HEK293 (cell line): ENCODE data around the gene TSPEAR.

Experiments used
- CTCF ChIA-PET: fragments of 350-600 bp; formaldehyde crosslinking; extraction: SDS; loops from one replicate; lab custom pipeline; 2021; ENCODE audit warnings: antibody characterized with exemption; lab: Yijun Ruan, JAX
- POLR2A ChIA-PET: fragments of 300-600 bp; formaldehyde crosslinking; extraction: SDS; loops from one replicate; lab custom pipeline; 2020; ENCODE audit warnings: antibody characterized with exemption, inconsistent platforms; lab: Yijun Ruan, JAX
- H3K27ac ChIP-seq: fragments of 200-500 bp; sonication (Bioruptor generic); 2 replicates; pipeline ENCODE4 v1.5.1; 2014; ENCODE audit warnings: low read depth, low read length, control low read depth, inconsistent platforms; ENCODE audit errors: extremely low read depth
- H3K36me3 ChIP-seq, 2 experiments: fragments of 200-500 bp in 1 of 2; sonication (Bioruptor generic) in 1 of 2; 1 replicate in 1 of 2; 2 replicates in 1 of 2; pipeline ENCODE4 v1.5.1; 2014 to 2017; ENCODE audit warnings: inconsistent platforms in 2 of 2, low read length in 2 of 2; ENCODE audit not compliant: control insufficient read depth in 2 of 2, insufficient read depth in 1 of 2
- H3K4me1 ChIP-seq: fragments of 200-500 bp; sonication (Bioruptor generic); 2 replicates; pipeline ENCODE4 v1.5.1; 2014; ENCODE audit warnings: mild to moderate bottlenecking, low read length, inconsistent platforms; ENCODE audit not compliant: control insufficient read depth, insufficient read depth
- H3K4me3 ChIP-seq: 2 replicates; pipeline ENCODE4 v1.5.1; 2011; ENCODE audit warnings: low read depth, mild to moderate bottlenecking, control low read depth, low read length, moderate library complexity
- H3K9me3 ChIP-seq: fragments of 200-500 bp; sonication (Bioruptor generic); 2 replicates; pipeline ENCODE4 v1.5.1; 2014; ENCODE audit warnings: low read depth, low read length, inconsistent platforms; ENCODE audit not compliant: control insufficient read depth, insufficient read depth
- ELK4 ChIP-seq: IDR thresholded peaks from 2 replicates; pipeline ENCODE4 v1.6.1; 2011; ENCODE audit warnings: mild to moderate bottlenecking, low read depth, low read length, borderline replicate concordance
- GLI4 ChIP-seq: fragments of 450-650 bp; formaldehyde crosslinking; IDR thresholded peaks from 2 replicates; pipeline ENCODE4 v1.5.1; 2016; ENCODE audit warnings: missing biosample characterization, missing genetic modification characterization
- KLF16 ChIP-seq: fragments of 450-650 bp; formaldehyde crosslinking; IDR thresholded peaks from 2 replicates; pipeline ENCODE4 v1.5.1; 2017; ENCODE audit warnings: missing biosample characterization, missing genetic modification characterization
- KLF8 ChIP-seq: fragments of 450-650 bp; formaldehyde crosslinking; IDR thresholded peaks from 2 replicates; pipeline ENCODE4 v1.5.1; 2016; ENCODE audit warnings: missing biosample characterization, missing genetic modification characterization
- RBAK ChIP-seq: fragments of 450-650 bp; formaldehyde crosslinking; IDR thresholded peaks from 2 replicates; pipeline ENCODE4 v1.5.1; 2016; ENCODE audit warnings: missing biosample characterization, missing genetic modification characterization
- REPIN1 ChIP-seq: fragments of 450-650 bp; formaldehyde crosslinking; IDR thresholded peaks from 2 replicates; pipeline ENCODE4 v1.5.1; 2017; ENCODE audit warnings: missing biosample characterization, missing genetic modification characterization, low read depth
- TRIM28 ChIP-seq: IDR thresholded peaks from 2 replicates; pipeline ENCODE4 v1.6.1; 2011; ENCODE audit warnings: low read length, control low read depth, borderline replicate concordance
- ZFHX2 ChIP-seq: fragments of 450-650 bp; formaldehyde crosslinking; conservative IDR thresholded peaks from 2 replicates; pipeline ENCODE4 v1.5.1; 2016; ENCODE audit warnings: missing biosample characterization, missing genetic modification characterization
- ZNF133 ChIP-seq: fragments of 450-650 bp; formaldehyde crosslinking; IDR thresholded peaks from 2 replicates; pipeline ENCODE4 v1.5.1; 2016; ENCODE audit warnings: missing biosample characterization, missing genetic modification characterization
- ZNF19 ChIP-seq: fragments of 450-650 bp; formaldehyde crosslinking; IDR thresholded peaks from 2 replicates; pipeline ENCODE4; 2016; ENCODE audit warnings: missing biosample characterization, missing genetic modification characterization, low read depth
- ZNF2 ChIP-seq: fragments of 450-650 bp; formaldehyde crosslinking; IDR thresholded peaks from 2 replicates; pipeline ENCODE4 v1.5.1; 2016; ENCODE audit warnings: missing biosample characterization, missing genetic modification characterization
- ZNF214 ChIP-seq: fragments of 450-650 bp; formaldehyde crosslinking; IDR thresholded peaks from 2 replicates; pipeline ENCODE4 v1.5.1; 2017; ENCODE audit warnings: missing biosample characterization, mild to moderate bottlenecking, missing genetic modification characterization, borderline replicate concordance
- ZNF311 ChIP-seq: fragments of 450-650 bp; formaldehyde crosslinking; IDR thresholded peaks from 2 replicates; pipeline ENCODE4 v1.5.1; 2017; ENCODE audit warnings: missing biosample characterization, missing genetic modification characterization, borderline replicate concordance
- ZNF350 ChIP-seq: fragments of 450-650 bp; formaldehyde crosslinking; IDR thresholded peaks from 2 replicates; pipeline ENCODE4 v1.5.0; 2017; ENCODE audit warnings: missing biosample characterization, mild to moderate bottlenecking, missing genetic modification characterization
- ZNF416 ChIP-seq: fragments of 450-650 bp; formaldehyde crosslinking; IDR thresholded peaks from 2 replicates; pipeline ENCODE4 v1.5.1; 2016; ENCODE audit warnings: missing biosample characterization, missing genetic modification characterization
- ZNF433 ChIP-seq: fragments of 450-650 bp; formaldehyde crosslinking; IDR thresholded peaks from 2 replicates; pipeline ENCODE4 v1.5.1; 2016; ENCODE audit warnings: missing biosample characterization, missing genetic modification characterization, low read depth
- ZNF518A ChIP-seq: fragments of 450-650 bp; formaldehyde crosslinking; conservative IDR thresholded peaks from 2 replicates; pipeline ENCODE4 v1.5.1; 2016; ENCODE audit warnings: low read depth, missing biosample characterization, missing genetic modification characterization
- ZNF521 ChIP-seq: fragments of 450-650 bp; formaldehyde crosslinking; IDR thresholded peaks from 2 replicates; pipeline ENCODE4 v1.5.1; 2017; ENCODE audit warnings: missing biosample characterization, mild to moderate bottlenecking, missing genetic modification characterization
- ZNF529 ChIP-seq: fragments of 450-650 bp; formaldehyde crosslinking; IDR thresholded peaks from 2 replicates; pipeline ENCODE4 v1.5.1; 2017; ENCODE audit warnings: missing genetic modification characterization, missing biosample characterization; ENCODE audit not compliant: insufficient replicate concordance
- ZNF623 ChIP-seq: fragments of 450-650 bp; formaldehyde crosslinking; IDR thresholded peaks from 2 replicates; pipeline ENCODE4 v1.5.1; 2016; ENCODE audit warnings: missing biosample characterization, missing genetic modification characterization
- ZNF629 ChIP-seq: fragments of 450-650 bp; formaldehyde crosslinking; IDR thresholded peaks from 2 replicates; pipeline ENCODE4 v1.5.1; 2017; ENCODE audit warnings: missing biosample characterization, missing genetic modification characterization
- ZNF768 ChIP-seq: fragments of 450-650 bp; formaldehyde crosslinking; IDR thresholded peaks from 2 replicates; pipeline ENCODE4 v1.5.1; 2018; ENCODE audit warnings: missing biosample characterization, mild to moderate bottlenecking, missing genetic modification characterization
- ZNF792 ChIP-seq: fragments of 450-650 bp; formaldehyde crosslinking; IDR thresholded peaks from 2 replicates; pipeline ENCODE4 v1.5.1; 2016; ENCODE audit warnings: missing biosample characterization, missing genetic modification characterization
- TF ChIP-seq, protein P1 (sequence below): fragments of 450-650 bp; formaldehyde crosslinking; IDR thresholded peaks from 2 replicates; pipeline ENCODE4 v1.5.1; 2016; ENCODE audit warnings: missing biosample characterization, missing genetic modification characterization
- TF ChIP-seq, protein P2 (sequence below): fragments of 450-650 bp; formaldehyde crosslinking; IDR thresholded peaks from 2 replicates; pipeline ENCODE4 v1.5.1; 2016; ENCODE audit warnings: missing biosample characterization, missing genetic modification characterization

Gene TSPEAR

DNA sequence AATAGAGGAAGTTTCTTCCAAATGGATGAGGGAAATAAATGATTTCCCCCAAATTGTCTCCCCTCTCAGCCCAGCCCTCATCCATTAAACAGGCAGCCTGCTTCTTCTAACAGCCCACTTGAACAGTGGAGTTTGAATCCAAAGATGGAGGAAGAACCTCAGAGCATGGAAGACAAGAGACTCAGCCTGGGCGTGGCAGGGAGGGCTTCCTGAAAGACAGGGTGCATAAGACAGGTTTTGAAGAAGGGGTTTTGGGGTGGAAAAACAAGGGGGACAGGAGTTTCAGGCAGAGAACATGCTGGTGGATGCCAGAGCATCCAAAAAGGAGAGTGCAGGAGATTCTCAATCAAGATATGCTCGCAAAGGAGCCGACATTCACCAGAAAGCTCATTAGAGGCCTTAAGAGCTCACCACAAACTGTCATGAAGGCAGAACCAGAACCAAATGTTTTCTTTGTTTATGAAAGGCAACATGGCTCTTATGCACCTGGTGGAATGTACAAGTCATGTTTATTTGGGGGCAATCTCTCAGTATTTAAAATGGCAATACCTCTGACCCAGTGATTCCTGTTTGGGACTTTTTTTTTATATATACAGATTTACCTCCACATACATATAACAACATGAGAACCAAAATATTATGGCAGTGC is 26.5 kb upstream of the TSPEAR start:
- Histone ChIP-seq H3K4me1 (no peaks in the 10 kb centered on the region), H3K27ac (no peak overlapping the region), H3K4me3 (no peak overlapping the region), H3K9me3 (no peaks in the 10 kb centered on the region), H3K36me3 (no peaks in the 10 kb centered on the region)
- CTCF ChIA-PET = interaction anchor here (0.6 to 0.8 kb wide), 3 partner anchors 17 to 703 kb away, joined by 3 read pairs; no protein-coding TSS in a partner anchor
- POLR2A ChIA-PET = no interaction called here
- TF ChIP-seq ZNF521 (tag by site-specific recombination) (no peak), ZFHX2 (tag by site-specific recombination) (no peak), ZNF133 (tag by site-specific recombination) (no peak), TRIM28 (peak; percentile 70; the same call in 1 of the 2 replicates), KLF8 (no peak), ZNF529 (peak; percentile 25), ZNF768 (no peak), GLI4 (tag by site-specific recombination) (no peak), ZNF214 (tag by site-specific recombination) (no peak), ZNF19 (tag by site-specific recombination) (no peak), ZNF623 (tag by site-specific recombination) (no peak), ZNF629 (tag by site-specific recombination) (no peak), RBAK (tag by site-specific recombination) (no peak), ZNF433 (tag by site-specific recombination) (no peak), ZNF416 (tag by site-specific recombination) (no peak), ZNF792 (no peak), KLF16 (no peak), ZNF350 (tag by site-specific recombination) (peak; percentile 62; the same call in 1 of the 2 replicates), ZNF2 (tag by site-specific recombination) (no peak), ZNF518A (tag by site-specific recombination) (no peak; the same call in 1 of the 2 replicates), REPIN1 (tag by site-specific recombination) (no peak), ELK4 (no peak), ZNF311 (peak; percentile 92)
- TF ChIP-seq, protein P1, sequence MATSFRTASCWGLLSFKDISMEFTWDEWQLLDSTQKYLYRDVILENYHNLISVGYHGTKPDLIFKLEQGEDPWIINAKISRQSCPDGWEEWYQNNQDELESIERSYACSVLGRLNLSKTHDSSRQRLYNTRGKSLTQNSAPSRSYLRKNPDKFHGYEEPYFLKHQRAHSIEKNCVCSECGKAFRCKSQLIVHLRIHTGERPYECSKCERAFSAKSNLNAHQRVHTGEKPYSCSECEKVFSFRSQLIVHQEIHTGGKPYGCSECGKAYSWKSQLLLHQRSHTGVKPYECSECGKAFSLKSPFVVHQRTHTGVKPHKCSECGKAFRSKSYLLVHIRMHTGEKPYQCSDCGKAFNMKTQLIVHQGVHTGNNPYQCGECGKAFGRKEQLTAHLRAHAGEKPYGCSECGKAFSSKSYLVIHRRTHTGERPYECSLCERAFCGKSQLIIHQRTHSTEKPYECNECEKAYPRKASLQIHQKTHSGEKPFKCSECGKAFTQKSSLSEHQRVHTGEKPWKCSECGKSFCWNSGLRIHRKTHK (tag by site-specific recombination) = peak; percentile 56; the same call in 1 of the 2 replicates
- TF ChIP-seq, protein P2, sequence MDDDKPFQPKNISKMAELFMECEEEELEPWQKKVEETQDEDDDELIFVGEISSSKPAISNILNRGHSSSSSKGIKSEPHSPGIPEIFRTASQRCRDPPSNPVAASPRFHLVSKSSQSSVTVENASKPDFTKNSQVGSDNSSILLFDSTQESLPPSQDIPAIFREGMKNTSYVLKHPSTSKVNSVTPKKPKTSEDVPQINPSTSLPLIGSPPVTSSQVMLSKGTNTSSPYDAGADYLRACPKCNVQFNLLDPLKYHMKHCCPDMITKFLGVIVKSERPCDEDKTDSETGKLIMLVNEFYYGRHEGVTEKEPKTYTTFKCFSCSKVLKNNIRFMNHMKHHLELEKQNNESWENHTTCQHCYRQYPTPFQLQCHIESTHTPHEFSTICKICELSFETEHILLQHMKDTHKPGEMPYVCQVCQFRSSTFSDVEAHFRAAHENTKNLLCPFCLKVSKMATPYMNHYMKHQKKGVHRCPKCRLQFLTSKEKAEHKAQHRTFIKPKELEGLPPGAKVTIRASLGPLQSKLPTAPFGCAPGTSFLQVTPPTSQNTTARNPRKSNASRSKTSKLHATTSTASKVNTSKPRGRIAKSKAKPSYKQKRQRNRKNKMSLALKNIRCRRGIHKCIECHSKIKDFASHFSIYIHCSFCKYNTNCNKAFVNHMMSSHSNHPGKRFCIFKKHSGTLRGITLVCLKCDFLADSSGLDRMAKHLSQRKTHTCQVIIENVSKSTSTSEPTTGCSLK = no peak
